BLaER1 treated with 17β-estradiol and CSF1 and Interleukin-3, amounts not matched to agents 10 nM and 100 nM (cell line): ENCODE results near the gene PTMS.

Experiments
- H3K27ac ChIP-seq, 11 experiments: shearing (Covaris generic); formaldehyde crosslinking; 2 replicates each; pipeline ENCODE4 v1.8.1; 2022
- H3K27me3 ChIP-seq, 11 experiments: shearing (Covaris generic); formaldehyde crosslinking; 2 replicates each; pipeline ENCODE4 v1.8.1; 2022
- H3K36me3 ChIP-seq, 11 experiments: shearing (Covaris generic); formaldehyde crosslinking; 2 replicates each; pipeline ENCODE4 v1.8.1; 2022
- H3K4me1 ChIP-seq, 10 experiments: shearing (Covaris generic); formaldehyde crosslinking; 2 replicates each; pipeline ENCODE4 v1.8.1; 2022
- H3K4me2 ChIP-seq, 11 experiments: shearing (Covaris generic); formaldehyde crosslinking; 2 replicates each; pipeline ENCODE4 v1.8.1; 2022
- H3K4me3 ChIP-seq, 10 experiments: shearing (Covaris generic); formaldehyde crosslinking; 2 replicates each; pipeline ENCODE4 v1.8.1; 2022
- H3K9ac ChIP-seq, 11 experiments: shearing (Covaris generic); formaldehyde crosslinking; 2 replicates each; pipeline ENCODE4 v1.8.1; 2022
- H3K9me3 ChIP-seq, 11 experiments: shearing (Covaris generic); formaldehyde crosslinking; replicated peaks in 1 of 11; 2 replicates each; pipeline ENCODE4 v1.8.1; 2022
- H4K20me1 ChIP-seq, 11 experiments: shearing (Covaris generic); formaldehyde crosslinking; 2 replicates each; pipeline ENCODE4 v1.8.1; 2022
- Cebpa-rat ChIP-seq, 11 experiments: shearing (Covaris generic); IDR thresholded peaks; 2 replicates each; pipeline ENCODE4 v1.8.1; 2022

PTMS gene

GRCh38 chr12:6792522-6793201, 26.5 kb downstream of the PTMS start:
- H3K9ac ChIP-seq, result peak overlapping the region in 9 of 11 experiments; percentile 1 to 76 (median 14); a peak in 8 of 22 replicates
- H3K36me3 ChIP-seq, result peaks cover 0 to 11% (median 0%) of the 10 kb centered on the region in 11 experiments; a peak in 2 of 22 replicates
- peak overlapping the region; percentile 87 to 98 (median 93) for H3K4me2 ChIP-seq
- peaks cover 32 to 60% (median 39%) of the 10 kb centered on the region in 10 experiments for H3K4me1 ChIP-seq
- TF ChIP-seq Cebpa-rat (IDR thresholded peaks at IDR 0.05), result no peak
- peak overlapping the region; percentile 3 to 37 (median 23); a peak in 14 of 20 replicates for H3K4me3 ChIP-seq
- peaks cover 49 to 98% (median 92%) of the 10 kb centered on the region in 11 experiments for H3K27me3 ChIP-seq
- H3K27ac ChIP-seq, result peak overlapping the region in 6 of 11 experiments; percentile 29 to 85 (median 46); a peak in 10 of 22 replicates
- peaks cover 0 to 43% (median 0%) of the 10 kb centered on the region in 11 experiments; a peak in 11 of 22 replicates for H4K20me1 ChIP-seq
- H3K9me3 ChIP-seq, result no peaks in the 10 kb centered on the region

GRCh38 chr12:6795088-6795487, 28.9 kb downstream of the PTMS start:
- H3K4me3 ChIP-seq, result no peak overlapping the region
- H3K27ac ChIP-seq, result no peak overlapping the region
- H3K27me3 ChIP-seq, result peaks cover 52 to 98% (median 92%) of the 10 kb centered on the region in 11 experiments
- peaks cover 0 to 4% (median 0%) of the 10 kb centered on the region in 11 experiments; a peak in 1 of 22 replicates for H3K9me3 ChIP-seq
- peaks cover 0 to 31% (median 3%) of the 10 kb centered on the region in 11 experiments; a peak in 11 of 22 replicates for H4K20me1 ChIP-seq
- H3K9ac ChIP-seq, result no peak overlapping the region
- H3K4me1 ChIP-seq, result peaks cover 25 to 38% (median 30%) of the 10 kb centered on the region in 10 experiments
- H3K36me3 ChIP-seq, result peaks cover 0 to 12% (median 0%) of the 10 kb centered on the region in 11 experiments; a peak in 2 of 22 replicates
- no peak overlapping the region for H3K4me2 ChIP-seq
- TF ChIP-seq Cebpa-rat (IDR thresholded peaks at IDR 0.05), result no peak

- Histone ChIP-seq H3K27ac (no peak overlapping the region), H3K4me1 (peaks cover 22 to 27% (median 24%) of the 10 kb centered on the region in 10 experiments), H4K20me1 (peaks cover 0 to 30% (median 3%) of the 10 kb centered on the region in 11 experiments; a peak in 10 of 22 replicates), H3K4me3 (no peak overlapping the region), H3K4me2 (no peak overlapping the region), H3K9ac (no peak overlapping the region), H3K27me3 (peaks cover 43 to 89% (median 81%) of the 10 kb centered on the region in 11 experiments), H3K36me3 (peaks cover 0 to 20% (median 0%) of the 10 kb centered on the region in 11 experiments; a peak in 2 of 22 replicates), H3K9me3 (peaks cover 0 to 4% (median 0%) of the 10 kb centered on the region in 11 experiments; a peak in 1 of 22 replicates)
- no peak for TF ChIP-seq Cebpa-rat (IDR thresholded peaks at IDR 0.05)
Observed at GRCh38 chr12:6796576-6796975, 30.4 kb downstream of the PTMS start.

GRCh38 chr12:6799147-6799546, 33.0 kb downstream of the PTMS start:
- Histone ChIP-seq H3K4me1 (0 out of 20 replicates have a peak, but pooled peaks cover 0 to 1% (median 0%) of the 10 kb centered on the region in 10 experiments), H3K36me3 (peaks cover 0 to 32% (median 0%) of the 10 kb centered on the region in 11 experiments; a peak in 3 of 22 replicates), H3K9me3 (peaks cover 0 to 4% (median 0%) of the 10 kb centered on the region in 11 experiments; a peak in 3 of 22 replicates), H3K27me3 (peaks cover 43 to 68% (median 63%) of the 10 kb centered on the region in 11 experiments), H3K9ac (no peak overlapping the region), H3K4me3 (no peak overlapping the region), H3K27ac (no peak overlapping the region), H3K4me2 (no peak overlapping the region), H4K20me1 (peaks cover 0 to 14% (median 0%) of the 10 kb centered on the region in 11 experiments; a peak in 4 of 22 replicates)
- TF ChIP-seq Cebpa-rat (IDR thresholded peaks at IDR 0.05), result no peak

- Histone ChIP-seq H3K4me2 (no peak overlapping the region), H3K27ac (no peak overlapping the region), H3K27me3 (peaks cover 0 to 13% (median 8%) of the 10 kb centered on the region in 11 experiments; a peak in 8 of 22 replicates), H3K9ac (no peak overlapping the region), H4K20me1 (no peaks in the 10 kb centered on the region), H3K4me3 (no peak overlapping the region), H3K4me1 (peaks cover 0 to 4% (median 2%) of the 10 kb centered on the region in 10 experiments; a peak in 12 of 20 replicates), H3K36me3 (peaks cover 0 to 9% (median 0%) of the 10 kb centered on the region in 11 experiments; a peak in 3 of 22 replicates), H3K9me3 (peaks cover 0 to 3% (median 0%) of the 10 kb centered on the region in 11 experiments; a peak in 2 of 22 replicates)
- TF ChIP-seq Cebpa-rat (IDR thresholded peaks at IDR 0.05), result no peak
Observed at GRCh38 chr12:6807170-6807569, 41.0 kb downstream of the PTMS start.

- Histone ChIP-seq H3K36me3 (no peaks in the 10 kb centered on the region), H3K9me3 (peaks cover 0 to 2% (median 0%) of the 10 kb centered on the region in 11 experiments; a peak in 2 of 22 replicates), H3K4me3 (no peak overlapping the region), H3K4me2 (no peak overlapping the region), H3K4me1 (peaks cover 4 to 17% (median 11%) of the 10 kb centered on the region in 10 experiments; a peak in 15 of 20 replicates), H3K9ac (no peak overlapping the region), H4K20me1 (no peaks in the 10 kb centered on the region), H3K27ac (no peak overlapping the region), H3K27me3 (peaks cover 0 to 24% (median 14%) of the 10 kb centered on the region in 11 experiments; a peak in 17 of 22 replicates)
- TF ChIP-seq Cebpa-rat (IDR thresholded peaks at IDR 0.05), result no peak
Observed at GRCh38 chr12:6809056-6809455, 42.9 kb downstream of the PTMS start.

- peaks cover 11 to 22% (median 17%) of the 10 kb centered on the region in 10 experiments; a peak in 17 of 20 replicates for H3K4me1 ChIP-seq
- no peak overlapping the region for H3K4me3 ChIP-seq
- peaks cover 0 to 41% (median 31%) of the 10 kb centered on the region in 11 experiments; a peak in 20 of 22 replicates for H3K27me3 ChIP-seq
- no peaks in the 10 kb centered on the region; a peak in 2 of 22 replicates for H4K20me1 ChIP-seq
- H3K36me3 ChIP-seq, result no peaks in the 10 kb centered on the region
- H3K27ac ChIP-seq, result no peak overlapping the region
- no peaks in the 10 kb centered on the region for H3K9me3 ChIP-seq
- no peak for TF ChIP-seq Cebpa-rat (IDR thresholded peaks at IDR 0.05)
- H3K4me2 ChIP-seq, result no peak overlapping the region
- H3K9ac ChIP-seq, result no peak overlapping the region; a peak in 1 of 22 replicates
Observed at GRCh38 chr12:6810758-6811157, 44.6 kb downstream of the PTMS start.

GRCh38 chr12:6813363-6813762, 47.2 kb downstream of the PTMS start:
- Histone ChIP-seq H3K27me3 (peaks cover 0 to 49% (median 35%) of the 10 kb centered on the region in 11 experiments; a peak in 20 of 22 replicates), H3K4me2 (peak overlapping the region in 3 of 11 experiments; percentile 59 to 76 (median 60); a peak in 4 of 22 replicates), H3K9ac (no peak overlapping the region), H4K20me1 (no peaks in the 10 kb centered on the region; a peak in 2 of 22 replicates), H3K4me1 (peaks cover 11 to 30% (median 17%) of the 10 kb centered on the region in 10 experiments; a peak in 17 of 20 replicates), H3K4me3 (no peak overlapping the region), H3K36me3 (no peaks in the 10 kb centered on the region), H3K9me3 (no peaks in the 10 kb centered on the region), H3K27ac (no peak overlapping the region)
- no peak for TF ChIP-seq Cebpa-rat (IDR thresholded peaks at IDR 0.05)
